Muscle layer of duodenum (tissue), 2 donors: ENCODE data around the gene DSCAM.

ENCODE experiments used
- H3K27ac ChIP-seq: one replicate; pipeline ENCODE4 v1.7.0; 2013; ENCODE audit warnings: mild to moderate bottlenecking, low read length
- H3K27me3 ChIP-seq: one replicate; pipeline ENCODE4 v1.7.0; 2013; ENCODE audit warnings: low read depth, mild to moderate bottlenecking, control low read depth, low read length
- H3K36me3 ChIP-seq, 2 donors: one replicate each; pipeline ENCODE4 v1.7.0; 2013; ENCODE audit warnings: low read length in 2 of 2, control low read depth in 1 of 2, mild to moderate bottlenecking in 1 of 2; ENCODE audit not compliant: insufficient read depth in 2 of 2, control insufficient read depth in 1 of 2
- H3K4me1 ChIP-seq, 2 donors: one replicate each; pipeline ENCODE4 v1.7.0; 2013; ENCODE audit warnings: low read length in 2 of 2, mild to moderate bottlenecking in 2 of 2, control low read depth in 1 of 2, moderate library complexity in 1 of 2; ENCODE audit not compliant: insufficient read depth in 2 of 2, control insufficient read depth in 1 of 2
- H3K4me3 ChIP-seq, 2 donors: one replicate each; pipeline ENCODE4 v1.7.0; 2013; ENCODE audit warnings: low read length in 2 of 2, low read depth in 1 of 2, mild to moderate bottlenecking in 1 of 2
- H3K9me3 ChIP-seq, 2 donors: one replicate each; pipeline ENCODE4 v1.7.0; 2013; ENCODE audit warnings: low read length in 2 of 2, control low read depth in 1 of 2, mild to moderate bottlenecking in 1 of 2; ENCODE audit not compliant: control insufficient read depth in 1 of 2
- donor health status: healthy.

The DSCAM gene

GRCh38 chr21:40837456-40837855 is 9.5 kb downstream of the DSCAM start:
- H3K27ac ChIP-seq, result no peak overlapping the region
- H3K9me3 ChIP-seq, result no peaks in the 10 kb centered on the region
- H3K4me3 ChIP-seq, result no peak overlapping the region
- no peaks in the 10 kb centered on the region for H3K36me3 ChIP-seq
- peaks cover 7% of the 10 kb centered on the region for H3K27me3 ChIP-seq
- H3K4me1 ChIP-seq, result peaks cover 0 to 9% of the 10 kb centered on the region in 2 donors

- Histone ChIP-seq H3K27ac (no peak overlapping the region), H3K4me1 (no peaks in the 10 kb centered on the region), H3K4me3 (no peak overlapping the region), H3K36me3 (no peaks in the 10 kb centered on the region), H3K27me3 (no peaks in the 10 kb centered on the region), H3K9me3 (no peaks in the 10 kb centered on the region)
Measured at GRCh38 chr21:40835184-40835694, 11.7 kb downstream of the DSCAM start.

GRCh38 chr21:40833184-40833583 is 13.8 kb downstream of the DSCAM start:
- Histone ChIP-seq H3K27ac (no peak overlapping the region), H3K36me3 (no peaks in the 10 kb centered on the region), H3K27me3 (no peaks in the 10 kb centered on the region), H3K4me3 (no peak overlapping the region), H3K4me1 (no peaks in the 10 kb centered on the region), H3K9me3 (no peaks in the 10 kb centered on the region)

- no peak overlapping the region for H3K27ac ChIP-seq
- H3K36me3 ChIP-seq, result no peaks in the 10 kb centered on the region
- H3K27me3 ChIP-seq, result no peaks in the 10 kb centered on the region
- H3K4me1 ChIP-seq, result no peaks in the 10 kb centered on the region
- no peak overlapping the region for H3K4me3 ChIP-seq
- no peaks in the 10 kb centered on the region for H3K9me3 ChIP-seq
Measured at GRCh38 chr21:40832316-40832715, 14.6 kb downstream of the DSCAM start.

GRCh38 chr21:40830836-40831235 is 16.1 kb downstream of the DSCAM start:
- no peaks in the 10 kb centered on the region for H3K36me3 ChIP-seq
- H3K4me3 ChIP-seq, result no peak overlapping the region
- H3K9me3 ChIP-seq, result no peaks in the 10 kb centered on the region
- no peaks in the 10 kb centered on the region for H3K27me3 ChIP-seq
- H3K27ac ChIP-seq, result no peak overlapping the region
- no peaks in the 10 kb centered on the region for H3K4me1 ChIP-seq

- H3K4me1 ChIP-seq, result no peaks in the 10 kb centered on the region
- H3K36me3 ChIP-seq, result no peaks in the 10 kb centered on the region
- H3K4me3 ChIP-seq, result no peak overlapping the region
- no peaks in the 10 kb centered on the region for H3K27me3 ChIP-seq
- H3K9me3 ChIP-seq, result no peaks in the 10 kb centered on the region
- H3K27ac ChIP-seq, result no peak overlapping the region
Measured at GRCh38 chr21:40829791-40830190, 17.2 kb downstream of the DSCAM start.

- Histone ChIP-seq H3K27me3 (no peaks in the 10 kb centered on the region), H3K4me1 (no peaks in the 10 kb centered on the region), H3K27ac (no peak overlapping the region), H3K36me3 (no peaks in the 10 kb centered on the region), H3K9me3 (no peaks in the 10 kb centered on the region), H3K4me3 (no peak overlapping the region)
Measured at GRCh38 chr21:40829308-40829707, 17.6 kb downstream of the DSCAM start.

- no peak overlapping the region for H3K4me3 ChIP-seq
- no peaks in the 10 kb centered on the region for H3K4me1 ChIP-seq
- H3K27ac ChIP-seq, result no peak overlapping the region
- no peaks in the 10 kb centered on the region for H3K27me3 ChIP-seq
- H3K36me3 ChIP-seq, result no peaks in the 10 kb centered on the region
- H3K9me3 ChIP-seq, result no peaks in the 10 kb centered on the region
Measured at GRCh38 chr21:40827509-40827908, 19.4 kb downstream of the DSCAM start.

- Histone ChIP-seq H3K4me3 (no peak overlapping the region), H3K27ac (no peak overlapping the region), H3K4me1 (no peaks in the 10 kb centered on the region), H3K27me3 (no peaks in the 10 kb centered on the region), H3K36me3 (no peaks in the 10 kb centered on the region), H3K9me3 (no peaks in the 10 kb centered on the region)
Measured at GRCh38 chr21:40819071-40819900, 27.7 kb downstream of the DSCAM start.

- Histone ChIP-seq H3K9me3 (no peaks in the 10 kb centered on the region), H3K27me3 (no peaks in the 10 kb centered on the region), H3K27ac (no peak overlapping the region), H3K4me1 (no peaks in the 10 kb centered on the region), H3K4me3 (no peak overlapping the region), H3K36me3 (no peaks in the 10 kb centered on the region)
Measured at GRCh38 chr21:40813918-40814317, 33.0 kb downstream of the DSCAM start.

GRCh38 chr21:40809673-40810197 is 37.2 kb downstream of the DSCAM start:
- Histone ChIP-seq H3K9me3 (no peaks in the 10 kb centered on the region), H3K4me1 (no peaks in the 10 kb centered on the region), H3K4me3 (no peak overlapping the region), H3K27me3 (no peaks in the 10 kb centered on the region), H3K27ac (no peak overlapping the region), H3K36me3 (no peaks in the 10 kb centered on the region)
